Tongue (tissue), 2 donors: Measurements from ENCODE around the gene MYH4. TPM values are rescaled to one million over a fixed set of nuclear protein-coding genes. Genes with fewer than 3 reads are reported as not detected.

Experiments
- DNase-seq: peaks from one replicate; pipeline ENCODE4 v3.0.0-alpha.2; 2015
- total RNA-seq: library from RNA; depleted of rRNA; stranded (reverse); fragments of >200 nt; gene quantifications from one replicate; pipeline ENCODE4 v1.2.3, GENCODE V29; 2014

MYH4 gene
- total RNA-seq, 1 donor from 2014 or later = 0.72 TPM

DNA sequence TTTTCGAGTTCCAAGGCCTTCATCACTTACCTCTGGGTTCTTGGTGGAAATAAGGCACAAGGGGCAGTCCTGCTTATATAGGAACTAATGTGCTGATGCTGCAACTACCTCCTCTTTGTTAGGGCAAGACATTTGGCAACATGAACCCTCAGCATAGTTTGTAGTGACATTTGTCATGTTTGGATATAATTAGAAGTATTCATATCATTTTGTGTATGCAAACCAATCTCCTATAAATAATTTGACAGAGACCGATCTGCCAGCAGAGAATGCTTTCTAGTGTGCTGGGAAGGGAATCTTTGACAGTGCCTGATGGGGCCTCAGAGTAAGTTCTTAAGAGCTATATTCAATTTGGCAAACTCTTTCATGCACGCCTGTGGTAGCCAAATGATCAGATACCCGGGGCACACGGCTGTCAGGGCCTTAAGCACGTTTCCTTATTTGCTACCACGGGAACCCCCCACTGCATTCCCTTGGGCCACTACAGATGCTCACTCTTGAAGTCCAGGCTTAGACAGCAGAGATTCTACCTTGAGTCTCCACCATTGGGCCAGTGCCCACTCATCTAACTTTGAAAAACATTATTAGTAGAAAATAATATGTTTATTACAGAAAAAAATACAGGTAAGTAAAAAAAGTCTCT, 47.3 kb downstream of the MYH4 start, which contains the start of gene MYH8:
Gene MYH8, minus strand, starts transcription at position 51 of the 643 bp plus-strand sequence. CDS start 1,723 bp downstream, outside the sequence.
- DNase-seq = peak; percentile 80

- peak; percentile 29 for DNase-seq
These were observed 48.1 kb downstream of the MYH4 start for GRCh38 chr17:10421211-10421610.

- no peak for DNase-seq
These were observed 48.5 kb downstream of the MYH4 start for GRCh38 chr17:10420811-10421210.

DNA sequence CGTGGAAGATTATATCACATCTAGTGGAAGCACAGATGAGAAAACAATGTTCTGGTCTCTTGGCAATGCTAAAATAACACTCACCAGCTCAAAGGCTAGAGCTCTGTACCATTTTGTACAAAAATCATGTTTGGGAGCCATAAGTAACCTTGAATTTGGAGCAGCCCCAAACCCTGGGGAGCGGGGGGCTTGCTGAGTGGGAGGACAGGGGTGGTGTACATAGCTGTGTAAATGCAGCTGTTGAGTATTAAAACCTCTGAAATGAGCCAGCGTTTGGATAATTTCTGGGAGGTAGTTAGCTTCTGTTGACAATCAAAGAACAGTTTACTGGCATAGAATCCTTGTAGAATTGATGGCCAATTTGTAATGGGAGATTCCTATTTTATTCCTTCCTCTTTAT, 51.9 kb downstream of the MYH4 start:
- peak; percentile 87 for DNase-seq

- no peak for DNase-seq
These were observed 54.2 kb downstream of the MYH4 start for GRCh38 chr17:10415161-10415560.

DNA sequence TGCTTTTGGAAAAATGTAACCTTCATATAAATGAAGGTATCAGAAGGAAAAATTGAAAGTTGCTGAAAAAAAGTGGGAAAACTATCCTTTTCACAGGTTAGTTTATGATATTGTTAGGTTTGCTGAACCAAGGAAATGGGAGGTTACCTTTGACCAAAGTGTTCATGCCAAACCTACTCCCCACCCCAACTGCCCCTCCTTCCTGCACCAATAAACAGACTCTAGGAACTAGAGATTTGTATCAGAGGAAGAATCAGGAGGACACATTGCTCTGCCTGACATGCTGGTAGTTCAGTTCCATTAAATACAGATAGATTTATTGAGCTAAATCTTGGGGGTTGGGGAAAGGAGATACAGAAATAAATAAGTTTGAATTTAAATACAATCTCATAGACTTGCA, 65.8 kb downstream of the MYH4 start:
- DNase-seq = no peak

- DNase-seq = no peak
These were observed 71.0 kb downstream of the MYH4 start for GRCh38 chr17:10398352-10398751.

DNA sequence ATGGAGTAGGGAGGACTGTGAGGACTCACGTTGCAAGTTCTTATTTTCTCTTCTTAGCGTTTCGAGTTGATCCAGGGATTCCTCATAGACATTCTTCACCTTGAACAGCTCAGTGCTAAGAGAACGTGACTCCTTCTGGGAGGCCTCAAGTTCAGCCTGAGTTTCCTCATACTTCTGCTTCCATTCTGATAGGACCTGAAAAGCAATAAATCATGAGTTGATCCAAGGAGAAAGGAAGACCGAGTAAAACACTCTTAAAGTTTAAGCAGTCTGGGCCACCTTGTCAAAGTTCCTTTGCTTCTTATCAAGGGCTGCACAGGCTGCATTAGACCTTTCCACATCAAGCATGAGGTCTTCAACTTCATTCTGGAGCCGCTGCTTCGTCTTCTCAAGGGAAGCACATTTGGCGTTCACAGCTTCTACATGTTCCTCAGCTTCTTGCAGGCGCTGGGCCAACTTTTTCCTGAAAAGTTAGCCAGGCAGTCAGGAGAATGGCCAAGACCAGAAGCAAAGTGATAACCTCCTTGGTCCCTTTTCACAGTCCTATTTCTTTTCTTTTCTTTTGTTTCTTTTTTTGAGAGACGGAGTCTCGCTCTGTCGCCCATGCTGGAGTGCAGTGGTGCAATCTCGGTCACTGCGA, 72.7 kb downstream of the MYH4 start:
- no peak for DNase-seq

GRCh38 chr17:10394201-10394887, 75.0 kb downstream of the MYH4 start:
- no peak for DNase-seq

Other genes with a start within 250 kb of the MYH4 start
- 1.4 TPM for gene MYH13, start 96.6 kb downstream of the MYH4 start, total RNA-seq
- gene MYH8, start 47.6 kb downstream of the MYH4 start, total RNA-seq = 4,616 TPM
- gene MYH1, start 49.0 kb upstream of the MYH4 start, total RNA-seq = 15.4 TPM
- 1,036 TPM for gene MYH2, start 80.1 kb upstream of the MYH4 start, total RNA-seq
- gene MYH3, start 187.8 kb upstream of the MYH4 start, total RNA-seq = 9,382 TPM
- gene SCO1, start 228.0 kb upstream of the MYH4 start, total RNA-seq = 28.1 TPM
- gene ADPRM, start 228.0 kb upstream of the MYH4 start, total RNA-seq = 23.6 TPM